C4-2B (cell line): ENCODE data around the gene PTBP2.
"Not testable (repeated sequence)": the region's sequence is repeated elsewhere in the genome, so short reads cannot be mapped to it uniquely, and the experiment has no call there.

Source experiments
- H3K27ac ChIP-seq: fragments of 450-650 bp; 2 replicates; pipeline ENCODE4 v1.5.1; 2017
- ZFX ChIP-seq: fragments of 450-650 bp; IDR thresholded peaks from 2 replicates; pipeline ENCODE4 v1.6.1; 2017
- TF ChIP-seq, protein P1 (sequence below): fragments of 450-650 bp; conservative IDR thresholded peaks from 2 replicates; pipeline ENCODE4 v1.5.1; 2017; ENCODE audit warnings: mild to moderate bottlenecking

The PTBP2 gene

GRCh38 chr1:96756789-96757188 lies 35.2 kb downstream of the PTBP2 start:
- TF ChIP-seq, protein P1, sequence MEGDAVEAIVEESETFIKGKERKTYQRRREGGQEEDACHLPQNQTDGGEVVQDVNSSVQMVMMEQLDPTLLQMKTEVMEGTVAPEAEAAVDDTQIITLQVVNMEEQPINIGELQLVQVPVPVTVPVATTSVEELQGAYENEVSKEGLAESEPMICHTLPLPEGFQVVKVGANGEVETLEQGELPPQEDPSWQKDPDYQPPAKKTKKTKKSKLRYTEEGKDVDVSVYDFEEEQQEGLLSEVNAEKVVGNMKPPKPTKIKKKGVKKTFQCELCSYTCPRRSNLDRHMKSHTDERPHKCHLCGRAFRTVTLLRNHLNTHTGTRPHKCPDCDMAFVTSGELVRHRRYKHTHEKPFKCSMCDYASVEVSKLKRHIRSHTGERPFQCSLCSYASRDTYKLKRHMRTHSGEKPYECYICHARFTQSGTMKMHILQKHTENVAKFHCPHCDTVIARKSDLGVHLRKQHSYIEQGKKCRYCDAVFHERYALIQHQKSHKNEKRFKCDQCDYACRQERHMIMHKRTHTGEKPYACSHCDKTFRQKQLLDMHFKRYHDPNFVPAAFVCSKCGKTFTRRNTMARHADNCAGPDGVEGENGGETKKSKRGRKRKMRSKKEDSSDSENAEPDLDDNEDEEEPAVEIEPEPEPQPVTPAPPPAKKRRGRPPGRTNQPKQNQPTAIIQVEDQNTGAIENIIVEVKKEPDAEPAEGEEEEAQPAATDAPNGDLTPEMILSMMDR, result no peak
- no peak for TF ChIP-seq ZFX
- no peak overlapping the region for H3K27ac ChIP-seq

DNA sequence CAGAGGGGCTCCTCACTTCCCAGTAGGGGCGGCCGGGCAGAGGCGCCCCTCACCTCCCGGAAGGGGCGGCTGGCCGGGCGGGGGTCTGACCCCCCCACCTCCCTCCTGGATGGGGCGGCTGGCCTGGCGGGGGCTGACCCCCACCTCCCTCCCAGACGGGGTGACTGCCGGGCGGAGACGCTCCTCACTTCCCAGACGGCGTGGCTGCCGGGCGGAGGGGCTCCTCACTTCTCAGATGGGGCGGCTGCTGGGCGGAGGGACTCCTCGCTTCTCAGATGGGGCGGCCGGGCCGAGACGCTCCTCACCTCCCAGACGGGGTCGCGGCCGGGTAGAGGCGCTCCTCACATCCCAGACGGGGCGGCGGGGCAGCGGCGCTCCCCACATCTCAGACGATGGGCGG lies 41.0 kb downstream of the PTBP2 start:
- H3K27ac ChIP-seq, result not testable (repeated sequence)

DNA sequence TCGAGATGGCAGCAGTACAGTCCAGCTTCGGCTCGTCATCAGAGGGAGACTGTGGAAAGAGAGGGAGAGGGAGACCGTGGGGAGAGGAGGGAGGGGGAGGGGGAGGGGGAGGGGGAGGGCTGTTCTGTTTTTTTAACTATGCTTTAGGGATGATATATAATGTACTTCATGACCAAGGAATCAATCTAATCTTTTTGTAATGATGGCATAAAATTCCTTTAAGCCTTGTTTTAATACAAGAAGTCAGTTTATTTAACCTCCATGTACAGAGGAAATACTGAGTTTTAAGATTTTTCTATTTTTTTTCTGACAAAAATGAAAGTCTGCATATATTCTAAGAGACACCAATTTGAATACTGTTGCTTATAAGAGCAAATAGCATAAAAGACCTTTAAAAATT lies 41.9 kb downstream of the PTBP2 start:
- TF ChIP-seq ZFX, result no peak
- TF ChIP-seq, protein P1, result no peak
- no peak overlapping the region for H3K27ac ChIP-seq

GRCh38 chr1:96764469-96764868 lies 42.9 kb downstream of the PTBP2 start:
- H3K27ac ChIP-seq, result no peak overlapping the region
- TF ChIP-seq, protein P1, result no peak
- TF ChIP-seq ZFX, result no peak

GRCh38 chr1:96771847-96772246 lies 50.3 kb downstream of the PTBP2 start:
- TF ChIP-seq, protein P1, result no peak
- no peak for TF ChIP-seq ZFX
- H3K27ac ChIP-seq, result peak overlapping the region; percentile 66

DNA sequence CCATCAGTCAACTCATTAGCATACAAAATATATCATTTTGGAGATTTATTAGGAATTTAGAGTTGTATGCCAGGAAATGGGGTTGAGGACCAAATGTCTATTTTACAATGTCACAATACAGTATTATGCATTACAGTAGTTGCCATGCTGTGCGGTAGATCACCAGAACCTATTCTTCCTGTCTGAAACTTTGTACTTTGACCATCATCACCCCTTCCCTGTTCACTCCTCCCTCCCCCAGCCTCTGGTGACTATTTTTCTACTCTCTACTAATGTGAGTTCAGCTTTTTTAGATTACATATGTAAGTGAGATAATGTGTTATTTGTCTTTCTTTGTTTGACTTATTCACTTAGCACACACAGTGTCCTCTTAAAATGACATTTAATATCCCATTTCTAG lies 50.8 kb downstream of the PTBP2 start:
- TF ChIP-seq, protein P1, result no peak
- TF ChIP-seq ZFX, result no peak
- peak overlapping the region; percentile 68 for H3K27ac ChIP-seq

- TF ChIP-seq, protein P1, result no peak
- no peak for TF ChIP-seq ZFX
- peak overlapping the region; percentile 68 for H3K27ac ChIP-seq
These were observed 51.4 kb downstream of the PTBP2 start for GRCh38 chr1:96772972-96773371.

GRCh38 chr1:96782206-96782605 lies 60.6 kb downstream of the PTBP2 start:
- no peak overlapping the region for H3K27ac ChIP-seq

More at GRCh38 chr1:96782206-96782605, 60.6 kb downstream of the PTBP2 start:
- no peak for TF ChIP-seq ZFX
- TF ChIP-seq, protein P1, result no peak
